ENCODE measurements around the gene DIAPH1. TPM values are rescaled to one million over a fixed set of nuclear protein-coding genes. Genes with fewer than 3 reads are reported as not detected.

Gene DIAPH1
- total RNA-seq, 1 experiment from 2014 or later: 142 TPM

DNA sequence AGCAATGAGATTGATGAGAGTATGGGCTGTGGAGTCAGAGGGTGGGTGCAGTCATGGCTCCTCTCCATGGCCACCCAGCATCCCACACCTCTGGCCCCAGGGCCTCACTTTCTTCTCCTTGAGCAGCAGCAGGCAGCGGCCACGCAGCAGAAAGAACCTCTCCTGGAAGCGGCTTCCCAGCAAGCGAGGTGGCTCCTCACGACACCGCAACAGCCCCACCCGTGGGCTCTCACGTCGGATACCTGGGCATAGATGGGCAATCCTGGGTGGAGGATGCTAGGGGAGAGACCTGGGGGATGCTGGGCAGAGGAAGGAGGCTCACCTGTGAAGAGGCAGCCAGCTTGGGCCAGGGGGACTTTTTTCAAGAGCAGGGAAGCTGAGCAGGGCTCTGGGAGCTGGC, 37.6 kb upstream of the DIAPH1 start:
- H3K27me3 ChIP-seq (ENCODE audit: insufficient read depth, low read length): no peaks in the 10 kb centered on the region
- ChIA-PET RAD21 (ENCODE audit: low non-redundant PET in 1 of 2, low total read pairs in 2 of 2, uncharacterized antibody in 2 of 2, unreplicated experiment in 2 of 2) (no interaction called here), CTCF (no interaction called here), POLR2A (no interaction called here)
- no peak overlapping the region for H3K4me2 ChIP-seq (ENCODE audit: low read length)
- H3K36me3 ChIP-seq (ENCODE audit: control insufficient read depth in 1 of 2, insufficient read depth in 2 of 2, low read length in 2 of 2): no peaks in the 10 kb centered on the region
- no TSS peak for BruUV-seq (replicated peaks)
- peaks cover 0 to 23% of the 10 kb centered on the region in 2 experiments; a peak in 2 of 4 replicates for H3K4me1 ChIP-seq (ENCODE audit: control insufficient read depth in 1 of 2, insufficient read depth in 2 of 2, low read length in 2 of 2)
- H3K9ac ChIP-seq (ENCODE audit: low read length): no peak overlapping the region
- no peak for TF ChIP-seq ZNF274 (IDR thresholded peaks at IDR 0.05; ENCODE audit: low read depth, low read length)
- TF ChIP-seq POLR2A (IDR thresholded peaks at IDR 0.05; ENCODE audit: borderline replicate concordance, extremely low read depth, insufficient read depth, insufficient read length): no peak
- TF ChIP-seq, protein P1, sequence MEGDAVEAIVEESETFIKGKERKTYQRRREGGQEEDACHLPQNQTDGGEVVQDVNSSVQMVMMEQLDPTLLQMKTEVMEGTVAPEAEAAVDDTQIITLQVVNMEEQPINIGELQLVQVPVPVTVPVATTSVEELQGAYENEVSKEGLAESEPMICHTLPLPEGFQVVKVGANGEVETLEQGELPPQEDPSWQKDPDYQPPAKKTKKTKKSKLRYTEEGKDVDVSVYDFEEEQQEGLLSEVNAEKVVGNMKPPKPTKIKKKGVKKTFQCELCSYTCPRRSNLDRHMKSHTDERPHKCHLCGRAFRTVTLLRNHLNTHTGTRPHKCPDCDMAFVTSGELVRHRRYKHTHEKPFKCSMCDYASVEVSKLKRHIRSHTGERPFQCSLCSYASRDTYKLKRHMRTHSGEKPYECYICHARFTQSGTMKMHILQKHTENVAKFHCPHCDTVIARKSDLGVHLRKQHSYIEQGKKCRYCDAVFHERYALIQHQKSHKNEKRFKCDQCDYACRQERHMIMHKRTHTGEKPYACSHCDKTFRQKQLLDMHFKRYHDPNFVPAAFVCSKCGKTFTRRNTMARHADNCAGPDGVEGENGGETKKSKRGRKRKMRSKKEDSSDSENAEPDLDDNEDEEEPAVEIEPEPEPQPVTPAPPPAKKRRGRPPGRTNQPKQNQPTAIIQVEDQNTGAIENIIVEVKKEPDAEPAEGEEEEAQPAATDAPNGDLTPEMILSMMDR (IDR thresholded peaks at IDR 0.05 in 2 of 3, conservative IDR thresholded peaks at IDR 0.05 in 1 of 3; ENCODE audit: borderline replicate concordance in 1 of 3, insufficient read depth in 1 of 3, low read depth in 2 of 3, low read length in 2 of 3): no peak
- no peak for TF ChIP-seq EGR1 (IDR thresholded peaks at IDR 0.05; ENCODE audit: low read depth)
- TF ChIP-seq SRF (IDR thresholded peaks at IDR 0.05; ENCODE audit: low read depth): no peak
- no peak for TF ChIP-seq YY1 (IDR thresholded peaks at IDR 0.05; ENCODE audit: extremely low read depth, insufficient replicate concordance, low read depth, low read length)
- TF ChIP-seq FOSL1 (IDR thresholded peaks at IDR 0.05; ENCODE audit: low read depth): no peak
- TF ChIP-seq SIN3A (IDR thresholded peaks at IDR 0.05; ENCODE audit: low read depth): no peak
- TF ChIP-seq RAD21 (IDR thresholded peaks at IDR 0.05; ENCODE audit: low read depth): no peak
- TF ChIP-seq MAX (IDR thresholded peaks at IDR 0.05): no peak
- TF ChIP-seq CBX3 (IDR thresholded peaks at IDR 0.05; ENCODE audit: low read depth): no peak
- no peak for TF ChIP-seq CEBPB (IDR thresholded peaks at IDR 0.05; ENCODE audit: low read depth)
- no peak for TF ChIP-seq EZH2 (IDR thresholded peaks at IDR 0.05)
- H3K27ac ChIP-seq (ENCODE audit: low read depth, low read length): no peak overlapping the region
- intact Hi-C loops (cut with micrococcal nuclease): no loop called here
- no peaks in the 10 kb centered on the region for H3K79me2 ChIP-seq (ENCODE audit: insufficient read depth, low read length)
- no peak overlapping the region for H2AFZ ChIP-seq (ENCODE audit: low read depth, low read length, poor library complexity, severe bottlenecking)
- H3K9me2 ChIP-seq (ENCODE audit: insufficient read depth): no peaks in the 10 kb centered on the region
- no peak for DNase-seq (ENCODE audit: low read depth, low spot score)
- no peak for ATAC-seq
- no peaks in the 10 kb centered on the region for H3K9me3 ChIP-seq (ENCODE audit: control insufficient read depth in 1 of 2, insufficient read depth in 1 of 2, low read depth in 1 of 2, low read length in 2 of 2)
- no peaks in the 10 kb centered on the region for H4K20me1 ChIP-seq (ENCODE audit: insufficient read depth)
- H3K4me3 ChIP-seq (replicated peaks in 1 of 2; ENCODE audit: low read depth in 1 of 2, low read length in 2 of 2): no peak overlapping the region

All from HCT116 (cell line).